Measurements from ENCODE around the gene RILPL2. TPM values are rescaled to one million over a fixed set of nuclear protein-coding genes. Genes with fewer than 3 reads are reported as not detected.

The RILPL2 gene
- total RNA-seq, 1 donor from 2014 or later = 18.6 TPM

- Histone ChIP-seq H3K27ac (peak overlapping the region; percentile 85), H3K4me3 (peak overlapping the region; percentile 64), H3K4me1 (peaks cover 43% of the 10 kb centered on the region), H3K36me3 (peaks cover 52% of the 10 kb centered on the region), H3K27me3 (ENCODE audit: low read depth) (no peaks in the 10 kb centered on the region), H3K9me3 (no peaks in the 10 kb centered on the region)
- intact Hi-C loops (cut with DNase I) = no loop called here
- ATAC-seq (peak; percentile 28 to 47), DNase-seq (no peak)
- TF ChIP-seq CTCF (IDR thresholded peaks at IDR 0.05) = no peak
Measured at GRCh38 chr12:123390498-123391426, 45.7 kb downstream of the RILPL2 start.

DNA sequence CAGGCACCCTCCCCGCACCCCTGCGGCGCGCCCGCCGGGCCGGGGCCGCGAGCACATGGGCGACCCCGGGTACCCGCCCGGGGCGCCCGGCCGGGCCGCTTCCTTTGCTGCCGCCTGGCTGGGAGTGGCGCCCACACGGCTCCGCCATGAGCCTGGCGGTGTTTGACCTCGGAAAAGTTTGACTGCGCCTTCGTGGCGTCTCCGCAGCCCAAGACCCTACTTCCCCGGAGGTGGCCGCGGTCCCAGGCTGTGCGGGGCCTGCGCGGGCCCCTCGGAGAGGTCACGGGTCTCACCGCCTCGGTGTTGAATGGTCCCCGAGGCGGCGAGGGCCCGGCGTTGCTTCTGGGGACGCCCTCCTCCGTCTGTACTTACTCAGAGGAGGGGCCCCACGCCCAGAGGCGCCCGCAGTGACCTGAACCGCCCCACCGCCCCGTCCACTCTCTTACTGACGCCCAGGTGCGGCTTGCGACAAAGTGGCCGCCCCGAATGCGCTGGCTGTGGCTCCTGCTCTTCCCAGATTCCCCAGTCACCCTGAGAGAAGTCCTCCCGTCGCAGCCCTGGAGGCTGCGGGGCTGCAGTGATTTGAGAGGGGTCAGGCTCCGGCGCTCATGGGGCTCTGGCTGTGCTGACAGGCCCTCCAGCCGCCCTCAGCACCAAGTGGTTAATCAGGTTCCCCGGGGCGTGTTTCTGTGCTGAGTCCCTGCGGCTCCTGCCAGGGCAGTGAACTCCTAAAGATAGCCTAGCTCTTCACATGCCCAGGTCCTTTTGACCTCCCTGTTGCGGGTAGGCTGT is 46.7 kb downstream of the RILPL2 start:
- intact Hi-C loops (cut with DNase I) = no loop called here
- Histone ChIP-seq H3K36me3 (peaks cover 42% of the 10 kb centered on the region), H3K27ac (peak overlapping the region; percentile 85), H3K9me3 (no peaks in the 10 kb centered on the region), H3K4me3 (peak overlapping the region; percentile 64), H3K4me1 (peaks cover 49% of the 10 kb centered on the region), H3K27me3 (ENCODE audit: low read depth) (no peaks in the 10 kb centered on the region)
- TF ChIP-seq CTCF (IDR thresholded peaks at IDR 0.05) = no peak
- DNase-seq (peak; percentile 86), ATAC-seq (peak; percentile 82 to 83)

- DNase-seq (no peak), ATAC-seq (no peak)
- Histone ChIP-seq H3K9me3 (no peaks in the 10 kb centered on the region), H3K27ac (peak overlapping the region; percentile 85), H3K36me3 (peaks cover 35% of the 10 kb centered on the region), H3K4me1 (peaks cover 53% of the 10 kb centered on the region), H3K27me3 (ENCODE audit: low read depth) (no peaks in the 10 kb centered on the region), H3K4me3 (peak overlapping the region; percentile 64)
- intact Hi-C loops (cut with DNase I) = no loop called here
- no peak for TF ChIP-seq CTCF (IDR thresholded peaks at IDR 0.05)
Measured at GRCh38 chr12:123388951-123389559, 47.4 kb downstream of the RILPL2 start.

DNA sequence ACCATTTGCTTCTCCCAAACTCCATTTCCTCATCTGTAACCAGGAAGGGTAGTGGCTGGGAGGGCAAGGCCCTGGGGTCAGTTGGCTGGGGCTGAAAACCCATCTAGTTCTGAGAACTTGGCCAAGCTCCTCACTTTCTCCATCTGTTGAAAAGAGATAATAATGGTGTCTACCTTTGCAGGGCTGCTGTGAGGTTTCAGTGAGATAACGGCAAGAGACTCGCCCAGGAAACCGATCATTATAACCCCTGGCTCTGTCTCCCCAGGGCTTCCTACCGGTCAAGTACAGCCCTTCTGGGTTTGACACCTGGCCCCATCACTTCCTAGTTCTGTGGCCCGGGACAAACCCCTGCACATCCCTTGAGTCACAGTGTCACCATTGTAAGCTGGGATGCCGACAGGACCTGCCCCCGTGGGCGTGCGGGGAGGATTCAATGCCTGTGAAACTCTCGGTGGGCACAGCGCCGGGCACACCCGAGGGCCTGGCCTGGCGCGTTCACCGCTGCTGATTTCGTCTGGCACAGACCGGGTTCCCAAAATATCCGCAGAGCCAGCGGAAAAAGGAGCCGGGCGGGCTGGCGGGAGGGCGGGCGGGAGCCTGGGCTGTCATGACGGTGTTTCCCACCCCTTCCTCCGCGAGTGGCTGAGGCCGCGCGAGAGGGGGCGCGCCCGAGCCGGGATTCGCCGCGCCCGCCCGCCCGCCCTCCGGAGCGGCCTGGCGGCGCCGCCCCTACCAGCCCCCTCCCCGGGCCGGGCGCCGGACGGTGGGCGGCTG is 48.1 kb downstream of the RILPL2 start:
- Histone ChIP-seq H3K27me3 (ENCODE audit: low read depth) (no peaks in the 10 kb centered on the region), H3K4me3 (peak overlapping the region; percentile 65), H3K36me3 (peaks cover 28% of the 10 kb centered on the region), H3K27ac (peak overlapping the region; percentile 87), H3K9me3 (no peaks in the 10 kb centered on the region), H3K4me1 (peaks cover 53% of the 10 kb centered on the region)
- no peak for TF ChIP-seq CTCF (IDR thresholded peaks at IDR 0.05)
- DNase-seq (peak; percentile 82), ATAC-seq (peak; percentile 67)
- intact Hi-C loops (cut with DNase I) = no loop called here

Measured in lower lobe of right lung (tissue), 2 donors.